ENCODE results near the gene B3GAT1. TPM values are rescaled to one million over a fixed set of nuclear protein-coding genes. Genes with fewer than 3 reads are reported as not detected.

The B3GAT1 gene
- total and polyA plus RNA-seq, 2 donors (not counting 1 experiment from before 2014, with no cell fraction given): 0.06 TPM; not detected in 1

- no peak for DNase-seq
- Mint-ChIP-seq H3K9me3 (ENCODE audit: insufficient read depth) (no peaks in the 10 kb centered on the region), H3K27ac (no peak overlapping the region), H3K4me3 (no peak overlapping the region), H3K27me3 (peaks cover 21% of the 10 kb centered on the region), H3K4me1 (no peaks in the 10 kb centered on the region)
- 85% methylated on average over 1 of the region's 1 CpG for WGBS (ENCODE audit: insufficient coverage)
- no peaks in the 10 kb centered on the region for H4K20me1 ChIP-seq (ENCODE audit: control insufficient read depth, insufficient read depth, low read length, poor library complexity, severe bottlenecking)
- H3K27me3 ChIP-seq (replicated peaks in 1 of 4; ENCODE audit: control extremely low read depth in 1 of 4, control insufficient read depth in 3 of 4, insufficient read depth in 4 of 4, low read length in 3 of 4): no peaks in the 10 kb centered on the region
- H2AFZ ChIP-seq (ENCODE audit: insufficient read depth, low read depth, low read length, poor library complexity, severe bottlenecking): no peak overlapping the region
- H3K9ac ChIP-seq (ENCODE audit: low read length): no peak overlapping the region
- ChIA-PET POLR2A (no interaction called here), CTCF (no interaction called here)
- H3K4me1 ChIP-seq (ENCODE audit: control insufficient read depth in 2 of 2, insufficient read depth in 2 of 2, low read length in 2 of 2): no peaks in the 10 kb centered on the region
- TF ChIP-seq, protein P1, sequence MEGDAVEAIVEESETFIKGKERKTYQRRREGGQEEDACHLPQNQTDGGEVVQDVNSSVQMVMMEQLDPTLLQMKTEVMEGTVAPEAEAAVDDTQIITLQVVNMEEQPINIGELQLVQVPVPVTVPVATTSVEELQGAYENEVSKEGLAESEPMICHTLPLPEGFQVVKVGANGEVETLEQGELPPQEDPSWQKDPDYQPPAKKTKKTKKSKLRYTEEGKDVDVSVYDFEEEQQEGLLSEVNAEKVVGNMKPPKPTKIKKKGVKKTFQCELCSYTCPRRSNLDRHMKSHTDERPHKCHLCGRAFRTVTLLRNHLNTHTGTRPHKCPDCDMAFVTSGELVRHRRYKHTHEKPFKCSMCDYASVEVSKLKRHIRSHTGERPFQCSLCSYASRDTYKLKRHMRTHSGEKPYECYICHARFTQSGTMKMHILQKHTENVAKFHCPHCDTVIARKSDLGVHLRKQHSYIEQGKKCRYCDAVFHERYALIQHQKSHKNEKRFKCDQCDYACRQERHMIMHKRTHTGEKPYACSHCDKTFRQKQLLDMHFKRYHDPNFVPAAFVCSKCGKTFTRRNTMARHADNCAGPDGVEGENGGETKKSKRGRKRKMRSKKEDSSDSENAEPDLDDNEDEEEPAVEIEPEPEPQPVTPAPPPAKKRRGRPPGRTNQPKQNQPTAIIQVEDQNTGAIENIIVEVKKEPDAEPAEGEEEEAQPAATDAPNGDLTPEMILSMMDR (IDR thresholded peaks at IDR 0.05): no peak
- no peak for TF ChIP-seq EZH2 (IDR thresholded peaks at IDR 0.05; ENCODE audit: borderline replicate concordance, insufficient read depth, low read depth, low read length, poor library complexity, severe bottlenecking)
- H3K4me3 ChIP-seq (ENCODE audit: control extremely low read depth in 1 of 5, extremely low read depth in 1 of 5, insufficient read depth in 1 of 5, low read depth in 2 of 5, low read length in 4 of 5): no peak overlapping the region
- intact Hi-C loops (cut with micrococcal nuclease): no loop called here
- no peaks in the 10 kb centered on the region for H3K36me3 ChIP-seq (replicated peaks in 1 of 2; ENCODE audit: control extremely low read depth in 1 of 2, control insufficient read depth in 1 of 2, extremely low read depth in 1 of 2, insufficient read depth in 2 of 2, low read length in 1 of 2)
- H3K4me2 ChIP-seq (replicated peaks; ENCODE audit: low read depth, low read length, poor library complexity, severe bottlenecking): no peak overlapping the region
- no peak for ATAC-seq (ENCODE audit: low read depth)
- peaks cover 0 to 24% (median 4%) of the 10 kb centered on the region in 3 donors for H3K9me3 ChIP-seq (ENCODE audit: control extremely low read depth in 1 of 3, control insufficient read depth in 2 of 3, insufficient read depth in 1 of 3, low read length in 2 of 3)
- no peaks in the 10 kb centered on the region for H3K79me2 ChIP-seq (ENCODE audit: control insufficient read depth, insufficient read depth, low read length)
- H3K27ac ChIP-seq (ENCODE audit: low read length in 2 of 2): no peak overlapping the region
Observed at GRCh38 chr11:134461621-134462020, 49.6 kb upstream of the B3GAT1 start.

DNA sequence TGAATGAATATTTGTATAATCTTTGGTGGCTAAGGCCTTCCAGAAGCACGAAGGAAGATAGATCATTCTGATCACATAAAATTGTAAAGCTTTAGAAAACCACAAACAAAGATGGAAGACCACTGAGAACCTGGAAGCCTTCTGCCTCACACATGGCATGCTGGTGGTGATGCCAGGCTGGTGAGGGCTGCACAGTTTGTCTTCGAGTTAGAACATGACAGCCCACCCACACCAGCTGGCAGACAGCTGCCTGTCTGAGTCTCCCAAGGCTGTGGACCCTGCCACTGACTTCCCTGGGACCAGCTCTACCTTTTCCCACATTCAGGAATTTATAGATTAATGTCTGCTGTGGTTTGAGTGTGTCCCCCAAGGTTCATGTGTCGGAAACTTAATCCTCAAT lies 48.8 kb upstream of the B3GAT1 start:
- Histone ChIP-seq H3K9me3 (ENCODE audit: control extremely low read depth in 1 of 3, control insufficient read depth in 2 of 3, insufficient read depth in 1 of 3, low read length in 2 of 3) (peaks cover 0 to 31% (median 4%) of the 10 kb centered on the region in 3 donors), H3K4me1 (ENCODE audit: control insufficient read depth in 2 of 2, insufficient read depth in 2 of 2, low read length in 2 of 2) (no peaks in the 10 kb centered on the region), H3K4me2 (replicated peaks; ENCODE audit: low read depth, low read length, poor library complexity, severe bottlenecking) (no peak overlapping the region), H4K20me1 (ENCODE audit: control insufficient read depth, insufficient read depth, low read length, poor library complexity, severe bottlenecking) (no peaks in the 10 kb centered on the region), H3K4me3 (ENCODE audit: control extremely low read depth in 1 of 5, extremely low read depth in 1 of 5, insufficient read depth in 1 of 5, low read depth in 2 of 5, low read length in 4 of 5) (no peak overlapping the region), H3K36me3 (replicated peaks in 1 of 2; ENCODE audit: control extremely low read depth in 1 of 2, control insufficient read depth in 1 of 2, extremely low read depth in 1 of 2, insufficient read depth in 2 of 2, low read length in 1 of 2) (no peaks in the 10 kb centered on the region), H3K79me2 (ENCODE audit: control insufficient read depth, insufficient read depth, low read length) (no peaks in the 10 kb centered on the region), H3K27ac (ENCODE audit: low read length in 2 of 2) (no peak overlapping the region), H3K27me3 (replicated peaks in 1 of 4; ENCODE audit: control extremely low read depth in 1 of 4, control insufficient read depth in 3 of 4, insufficient read depth in 4 of 4, low read length in 3 of 4) (no peaks in the 10 kb centered on the region), H2AFZ (ENCODE audit: insufficient read depth, low read depth, low read length, poor library complexity, severe bottlenecking) (no peak overlapping the region), H3K9ac (ENCODE audit: low read length) (no peak overlapping the region)
- Mint-ChIP-seq H3K27me3 (peaks cover 19% of the 10 kb centered on the region), H3K4me1 (no peaks in the 10 kb centered on the region), H3K9me3 (ENCODE audit: insufficient read depth) (no peaks in the 10 kb centered on the region), H3K27ac (no peak overlapping the region), H3K4me3 (no peak overlapping the region)
- no peak for ATAC-seq (ENCODE audit: low read depth)
- TF ChIP-seq EZH2 (IDR thresholded peaks at IDR 0.05; ENCODE audit: borderline replicate concordance, insufficient read depth, low read depth, low read length, poor library complexity, severe bottlenecking): no peak
- TF ChIP-seq, protein P1 (IDR thresholded peaks at IDR 0.05): no peak
- intact Hi-C loops (cut with micrococcal nuclease): no loop called here
- ChIA-PET CTCF (no interaction called here), POLR2A (no interaction called here)
- no peak for DNase-seq
- WGBS (ENCODE audit: insufficient coverage): 64% methylated on average over 2 of the region's 3 CpGs

Data from B cell (primary cell).